K562 (cell line): Measurements from ENCODE around the gene FASTK. TPM values are rescaled to one million over a fixed set of nuclear protein-coding genes. Genes with fewer than 3 reads are reported as not detected.

Experiments
- ERF ChIP-seq: fragments of 450-650 bp; formaldehyde crosslinking; IDR thresholded peaks from 2 replicates; pipeline ENCODE4 v1.4.0; 2020; ENCODE audit warnings: mild to moderate bottlenecking, mixed read lengths
- ESRRB ChIP-seq: fragments of 250-450 bp; sonication (Bioruptor Pico); IDR thresholded peaks from 2 replicates; pipeline ENCODE4 v1.5.0; 2020; ENCODE audit warnings: mild to moderate bottlenecking, moderate library complexity, borderline replicate concordance
- FIP1L1 ChIP-seq: fragments of 200-400 bp; formaldehyde crosslinking; IDR thresholded peaks from 2 replicates; pipeline ENCODE4 v1.6.1; 2018; ENCODE audit warnings: mild to moderate bottlenecking, low read depth, low read length; ENCODE audit not compliant: poor library complexity, severe bottlenecking
- HDAC2 ChIP-seq: fragments of 450-650 bp; IDR thresholded peaks from 2 replicates; pipeline ENCODE4 v1.6.1; 2016; ENCODE audit warnings: mild to moderate bottlenecking
- HNRNPL ChIP-seq: fragments of 200-400 bp; formaldehyde crosslinking; IDR thresholded peaks from 2 replicates; pipeline ENCODE4 v1.6.1; 2017; ENCODE audit warnings: low read depth, mild to moderate bottlenecking, low read length
- KDM5B ChIP-seq: fragments of 200-600 bp; sonication (generic); IDR thresholded peaks from 2 replicates; pipeline ENCODE4 v1.6.1; 2012; ENCODE audit warnings: low read depth, mild to moderate bottlenecking, moderate library complexity, low read length, control low read depth, inconsistent platforms; ENCODE audit not compliant: insufficient replicate concordance
- MAZ ChIP-seq, 2 experiments: fragments of 450-650 bp in 1 of 2; sonication (generic) in 1 of 2; formaldehyde crosslinking; IDR thresholded peaks in 1 of 2; conservative IDR thresholded peaks in 1 of 2; 2 replicates each; pipeline versions ENCODE4 v1.4.0 to v1.5.0; 2020; ENCODE audit warnings: mild to moderate bottlenecking in 1 of 2, missing genetic modification reagents in 1 of 2
- PCBP1 ChIP-seq: fragments of 200-400 bp; formaldehyde crosslinking; IDR thresholded peaks from 2 replicates; pipeline ENCODE4 v1.6.1; 2018; ENCODE audit warnings: mild to moderate bottlenecking, low read depth, low read length; ENCODE audit not compliant: poor library complexity, severe bottlenecking
- PHB ChIP-seq: fragments of 250-450 bp; sonication (Bioruptor Pico); IDR thresholded peaks from 2 replicates; pipeline ENCODE4 v1.5.0; 2021
- POLR2A ChIP-seq: fragments of 450-650 bp; conservative IDR thresholded peaks from 2 replicates; pipeline ENCODE4 v1.6.1; 2016
- POLR2AphosphoS2 ChIP-seq: IDR thresholded peaks from 2 replicates; pipeline ENCODE4 v1.6.1; 2012; ENCODE audit warnings: low read length, improper control_type of control experiment
- POLR2AphosphoS5 ChIP-seq: IDR thresholded peaks from 2 replicates; pipeline ENCODE4 v1.6.1; 2011; ENCODE audit warnings: mild to moderate bottlenecking, low read depth, low read length, moderate library complexity; ENCODE audit not compliant: control insufficient read depth, insufficient read depth
- POLR2G ChIP-seq: fragments of 200-400 bp; formaldehyde crosslinking; IDR thresholded peaks from 2 replicates; pipeline ENCODE4 v1.6.1; 2017; ENCODE audit warnings: low read depth, mild to moderate bottlenecking, antibody characterized with exemption, low read length, moderate library complexity
- RBFOX2 ChIP-seq: fragments of 200-400 bp; formaldehyde crosslinking; IDR thresholded peaks from 2 replicates; pipeline ENCODE4 v1.6.1; 2017; ENCODE audit warnings: low read depth, mild to moderate bottlenecking, low read length, moderate library complexity
- RBM14 ChIP-seq: fragments of 200-400 bp; formaldehyde crosslinking; IDR thresholded peaks from 2 replicates; pipeline ENCODE4 v1.6.1; 2018; ENCODE audit warnings: low read depth, mild to moderate bottlenecking, low read length, moderate library complexity, borderline replicate concordance; ENCODE audit not compliant: insufficient read depth
- RBM22 ChIP-seq: fragments of 200-400 bp; formaldehyde crosslinking; IDR thresholded peaks from 2 replicates; pipeline ENCODE4 v1.6.1; 2018; ENCODE audit warnings: low read length, low read depth; ENCODE audit not compliant: poor library complexity, severe bottlenecking
- SIX5 ChIP-seq, 2 experiments: IDR thresholded peaks; 2 replicates each; pipeline ENCODE4 v1.6.1; 2011; ENCODE audit warnings: low read length in 2 of 2, borderline replicate concordance in 1 of 2, low read depth in 1 of 2, mild to moderate bottlenecking in 1 of 2, moderate library complexity in 1 of 2; ENCODE audit not compliant: insufficient read depth in 1 of 2
- SUPT5H ChIP-seq: fragments of 450-650 bp; IDR thresholded peaks from 2 replicates; pipeline ENCODE4 v1.6.1; 2016
- XRCC5 ChIP-seq: fragments of 200-400 bp; formaldehyde crosslinking; IDR thresholded peaks from 2 replicates; pipeline ENCODE4 v1.6.1; 2017; ENCODE audit warnings: low read depth, mild to moderate bottlenecking, low read length
- ZNF212 ChIP-seq: fragments of 450-650 bp; formaldehyde crosslinking; IDR thresholded peaks from 2 replicates; pipeline ENCODE4 v1.4.0; 2020; ENCODE audit warnings: mild to moderate bottlenecking
- polyA plus RNA-seq, 8 experiments: library from polyadenylated mRNA; depleted of rRNA in 4 of 8; stranded (reverse) in 5 of 8; unstranded in 3 of 8; fragments of >200 nt; fragmentation: Nextera tagmentation in 2 of 8; fragmentation: Illumina TruSeq in 1 of 8; extraction: Ambion mirVana in 2 of 8; extraction: Trizol in 1 of 8; gene quantifications; 2 replicates each; pipeline versions ENCODE4 v1.2.1 to v1.2.3, GENCODE V29; 2011 to 2014; ENCODE audit warnings: inconsistent platforms in 1 of 8, missing spikeins in 1 of 8
- total RNA-seq, 7 experiments: library from RNA; depleted of rRNA in 6 of 7; stranded (reverse); fragments of >200 nt in 6 of 7; fragmentation: Illumina TruSeq in 2 of 7; extraction: Trizol in 2 of 7; gene quantifications; 2 replicates each; pipeline versions ENCODE4 v1.2.1 to v1.2.3, GENCODE V29; 2011 to 2021; ENCODE audit warnings: low replicate concordance in 1 of 7
- TF ChIP-seq, protein P1 (sequence below), 3 experiments: fragments of 200-800 bp in 1 of 3; sonication (Bioruptor generic) in 1 of 3; sonication (generic) in 1 of 3; formaldehyde crosslinking in 1 of 3; IDR thresholded peaks; 2 replicates each; pipeline versions ENCODE4 v1.6.1 to v1.8.0; 2016 to 2022; ENCODE audit warnings: mild to moderate bottlenecking in 2 of 3, missing compliant biosample characterization in 2 of 3, missing genetic modification characterization in 2 of 3, missing genetic modification reagents in 1 of 3
- TF ChIP-seq, protein P2 (sequence below): sonication (generic); formaldehyde crosslinking; IDR thresholded peaks from 2 replicates; pipeline ENCODE4 v1.8.0; 2022; ENCODE audit warnings: missing genetic modification reagents, mild to moderate bottlenecking, moderate library complexity, borderline replicate concordance

The FASTK gene
- total and polyA plus RNA-seq, 9 of the 15 experiments (the other 6 are each of a cell fraction or from before 2014, with no cell fraction given) = 0.51 to 150 (median 48.2) TPM

DNA sequence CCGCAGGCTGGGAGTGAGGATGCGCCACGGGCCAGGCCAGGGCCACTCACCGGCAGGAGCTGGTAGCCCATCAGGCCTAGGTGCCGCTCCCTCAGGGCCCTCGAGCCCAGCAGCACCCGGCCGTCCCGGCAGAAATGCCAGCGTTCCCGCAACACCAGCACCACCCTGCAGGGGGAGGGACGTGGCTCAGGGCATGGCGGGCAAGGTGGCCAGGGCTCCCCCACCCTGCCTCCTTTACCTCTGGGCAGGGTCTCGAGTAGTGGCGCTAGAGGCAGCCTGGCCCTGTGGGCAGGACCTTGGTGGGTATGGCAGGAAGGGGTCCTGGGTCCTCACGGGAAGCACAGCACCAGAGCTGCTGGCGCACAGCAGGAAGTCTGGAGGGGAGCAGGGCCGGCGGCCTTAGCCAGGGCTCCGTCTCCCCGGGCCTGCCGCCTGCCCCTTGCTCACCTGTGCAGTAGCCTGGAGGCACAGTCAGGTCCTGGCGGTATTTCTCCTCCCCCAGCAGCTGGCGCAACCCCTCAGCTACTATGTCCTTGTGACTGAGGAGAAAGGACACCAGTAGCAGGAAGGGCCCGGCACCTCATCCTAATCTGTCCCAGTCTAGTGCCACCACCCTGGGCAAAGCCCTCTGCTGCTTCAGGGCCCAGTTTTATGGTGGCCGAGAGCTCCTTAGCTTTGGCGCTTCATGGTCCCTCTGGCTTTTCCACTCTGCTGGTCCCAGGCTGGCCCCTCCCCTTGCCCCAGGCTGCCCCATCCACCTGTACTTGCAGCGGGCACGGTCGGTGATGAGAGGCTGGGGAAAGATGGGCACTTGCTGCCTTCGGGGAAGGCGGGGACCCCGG, 3.5 kb downstream of the FASTK start (continued):
- TF ChIP-seq HNRNPL = peak; percentile 98
- TF ChIP-seq HDAC2 = no peak
- TF ChIP-seq POLR2AphosphoS5 = 0 out of 2 replicates have a peak, but pooled peaks have one; percentile 23
- TF ChIP-seq RBM22 = peak; percentile 85
- TF ChIP-seq POLR2G = peak; percentile 79
- TF ChIP-seq, protein P1, sequence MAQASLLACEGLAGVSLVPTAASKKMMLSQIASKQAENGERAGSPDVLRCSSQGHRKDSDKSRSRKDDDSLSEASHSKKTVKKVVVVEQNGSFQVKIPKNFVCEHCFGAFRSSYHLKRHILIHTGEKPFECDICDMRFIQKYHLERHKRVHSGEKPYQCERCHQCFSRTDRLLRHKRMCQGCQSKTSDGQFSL (CRISPR knock-in tag; IDR thresholded peaks at IDR 0.05) = peak; percentile 73; the same call in 1 of the 2 replicates
- TF ChIP-seq, protein P1 (tag; IDR thresholded peaks at IDR 0.05) = no peak; a peak in 1 of 4 replicates
- TF ChIP-seq, protein P2, sequence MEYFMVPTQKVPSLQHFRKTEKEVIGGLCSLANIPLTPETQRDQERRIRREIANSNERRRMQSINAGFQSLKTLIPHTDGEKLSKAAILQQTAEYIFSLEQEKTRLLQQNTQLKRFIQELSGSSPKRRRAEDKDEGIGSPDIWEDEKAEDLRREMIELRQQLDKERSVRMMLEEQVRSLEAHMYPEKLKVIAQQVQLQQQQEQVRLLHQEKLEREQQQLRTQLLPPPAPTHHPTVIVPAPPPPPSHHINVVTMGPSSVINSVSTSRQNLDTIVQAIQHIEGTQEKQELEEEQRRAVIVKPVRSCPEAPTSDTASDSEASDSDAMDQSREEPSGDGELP = peak; percentile 31; the same call in 1 of the 2 replicates
- TF ChIP-seq ERF (CRISPR knock-in tag) = 0 out of 2 replicates have a peak, but pooled peaks have one; percentile 47
- TF ChIP-seq SUPT5H = peak; percentile 67; the same call in 1 of the 2 replicates
- 0 out of 2 replicates have a peak, but pooled peaks have one; percentile 48 for TF ChIP-seq ZNF212 (CRISPR knock-in tag)
- peak; percentile 72 for TF ChIP-seq FIP1L1
- peak in 1 of 2 experiments; percentile 42; a peak in 1 of 4 replicates for TF ChIP-seq MAZ (CRISPR knock-in tag; conservative IDR thresholded peaks at IDR 0.05 in 1 of 2, IDR thresholded peaks at IDR 0.05 in 1 of 2)
- 0 out of 2 replicates have a peak, but pooled peaks have one; percentile 8 for TF ChIP-seq RBM14
- TF ChIP-seq PCBP1 = peak; percentile 76
- no peak for TF ChIP-seq SIX5 (IDR thresholded peaks at IDR 0.05; ENCODE audit: borderline replicate concordance in 1 of 2, insufficient read depth in 1 of 2, low read depth in 1 of 2, low read length in 2 of 2)
- TF ChIP-seq POLR2AphosphoS2 = peak; percentile 75; the same call in 1 of the 2 replicates
- TF ChIP-seq ESRRB (CRISPR knock-in tag) = 0 out of 2 replicates have a peak, but pooled peaks have one; percentile 78
- TF ChIP-seq PHB (CRISPR knock-in tag) = 0 out of 2 replicates have a peak, but pooled peaks have one; percentile 35
- peak; percentile 24 for TF ChIP-seq KDM5B
- TF ChIP-seq POLR2A = peak; percentile 57
- TF ChIP-seq XRCC5 = 0 out of 2 replicates have a peak, but pooled peaks have one; percentile 33
- TF ChIP-seq RBFOX2 = peak; percentile 72
